ENCODE measurements around the gene RARA. TPM values are rescaled to one million over a fixed set of nuclear protein-coding genes. Genes with fewer than 3 reads are reported as not detected.

RARA gene
- polyA plus RNA-seq, 1 experiment, result 6.5 TPM

GRCh38 chr17:40326832-40327199 is 17.8 kb downstream of the RARA start:
- ChIA-PET CTCF (interaction anchor here (1.1 to 3.3 kb wide), 2 partner anchors 9 to 28 kb away, joined by 4 to 15 read pairs; no protein-coding TSS in a partner anchor), POLR2A (no interaction called here)
- H3K36me3 ChIP-seq (ENCODE audit: control insufficient read depth, insufficient read depth, low read length), result no peaks in the 10 kb centered on the region; the same call in 1 of the 2 replicates
- no peaks in the 10 kb centered on the region for H3K27me3 ChIP-seq (ENCODE audit: control insufficient read depth, insufficient read depth, low read length)
- no peak for DNase-seq (ENCODE audit: low read depth)
- no peak overlapping the region for H3K4me3 ChIP-seq (ENCODE audit: low read depth, low read length)
- no peak for TF ChIP-seq CTCF (IDR thresholded peaks at IDR 0.05; ENCODE audit: insufficient read depth, low read depth, low read length)

GRCh38 chr17:40327244-40327729 is 18.3 kb downstream of the RARA start:
- POLR2A ChIA-PET, result no interaction called here
- CTCF ChIA-PET, result interaction anchor here (1.1 to 3.3 kb wide), 6 partner anchors 9 to 27 kb away, joined by 3 to 15 read pairs (median 6); no protein-coding TSS in a partner anchor
- TF ChIP-seq CTCF (IDR thresholded peaks at IDR 0.05; ENCODE audit: insufficient read depth, low read depth, low read length), result no peak

GRCh38 chr17:40327735-40328385 is 18.9 kb downstream of the RARA start:
- no peak overlapping the region for H3K4me3 ChIP-seq (ENCODE audit: low read depth, low read length)
- peaks cover 4% of the 10 kb centered on the region; the same call in 1 of the 2 replicates for H3K36me3 ChIP-seq (ENCODE audit: control insufficient read depth, insufficient read depth, low read length)
- DNase-seq (ENCODE audit: low read depth), result no peak
- CTCF ChIA-PET, result interaction anchor here (1.1 to 3.3 kb wide), 6 partner anchors 9 to 27 kb away, joined by 3 to 15 read pairs (median 6); no protein-coding TSS in a partner anchor
- TF ChIP-seq CTCF (IDR thresholded peaks at IDR 0.05; ENCODE audit: insufficient read depth, low read depth, low read length), result no peak
- H3K27me3 ChIP-seq (ENCODE audit: control insufficient read depth, insufficient read depth, low read length), result no peaks in the 10 kb centered on the region
- POLR2A ChIA-PET, result interaction anchor here (0.5 kb wide), 1 partner anchor 114 kb away, joined by 5 read pairs; no protein-coding TSS in a partner anchor

More at GRCh38 chr17:40327244-40327729, 18.3 kb downstream of the RARA start:
- Histone ChIP-seq H3K27me3 (ENCODE audit: control insufficient read depth, insufficient read depth, low read length) (no peaks in the 10 kb centered on the region), H3K4me3 (ENCODE audit: low read depth, low read length) (no peak overlapping the region), H3K36me3 (ENCODE audit: control insufficient read depth, insufficient read depth, low read length) (peaks cover 1% of the 10 kb centered on the region; the same call in 1 of the 2 replicates)
- DNase-seq (ENCODE audit: low read depth), result no peak

GRCh38 chr17:40328386-40328766 is 19.4 kb downstream of the RARA start:
- ChIA-PET POLR2A (interaction anchor here (0.5 kb wide), 1 partner anchor 115 kb away, joined by 5 read pairs; no protein-coding TSS in a partner anchor), CTCF (interaction anchor here (1.1 to 3.3 kb wide), 6 partner anchors 10 to 26 kb away, joined by 3 to 15 read pairs (median 6); no protein-coding TSS in a partner anchor)
- Histone ChIP-seq H3K36me3 (ENCODE audit: control insufficient read depth, insufficient read depth, low read length) (peaks cover 5% of the 10 kb centered on the region; the same call in 1 of the 2 replicates), H3K4me3 (ENCODE audit: low read depth, low read length) (no peak overlapping the region), H3K27me3 (ENCODE audit: control insufficient read depth, insufficient read depth, low read length) (no peaks in the 10 kb centered on the region)
- no peak for TF ChIP-seq CTCF (IDR thresholded peaks at IDR 0.05; ENCODE audit: insufficient read depth, low read depth, low read length)
- DNase-seq (ENCODE audit: low read depth), result no peak
